SKM-1 treated with dmso at 0.1 percent for 144 hours (cell line): ENCODE measurements around the gene KLHL25.
A peak's percentile ranks its signal among the peaks of the same experiment; 100 is the strongest.

ENCODE experiments used
- DNase-seq: peaks from one replicate; lab custom pipeline; 2025; ENCODE audit not compliant: unreplicated experiment; lab: John Stamatoyannopoulos, UW

Gene KLHL25

DNA sequence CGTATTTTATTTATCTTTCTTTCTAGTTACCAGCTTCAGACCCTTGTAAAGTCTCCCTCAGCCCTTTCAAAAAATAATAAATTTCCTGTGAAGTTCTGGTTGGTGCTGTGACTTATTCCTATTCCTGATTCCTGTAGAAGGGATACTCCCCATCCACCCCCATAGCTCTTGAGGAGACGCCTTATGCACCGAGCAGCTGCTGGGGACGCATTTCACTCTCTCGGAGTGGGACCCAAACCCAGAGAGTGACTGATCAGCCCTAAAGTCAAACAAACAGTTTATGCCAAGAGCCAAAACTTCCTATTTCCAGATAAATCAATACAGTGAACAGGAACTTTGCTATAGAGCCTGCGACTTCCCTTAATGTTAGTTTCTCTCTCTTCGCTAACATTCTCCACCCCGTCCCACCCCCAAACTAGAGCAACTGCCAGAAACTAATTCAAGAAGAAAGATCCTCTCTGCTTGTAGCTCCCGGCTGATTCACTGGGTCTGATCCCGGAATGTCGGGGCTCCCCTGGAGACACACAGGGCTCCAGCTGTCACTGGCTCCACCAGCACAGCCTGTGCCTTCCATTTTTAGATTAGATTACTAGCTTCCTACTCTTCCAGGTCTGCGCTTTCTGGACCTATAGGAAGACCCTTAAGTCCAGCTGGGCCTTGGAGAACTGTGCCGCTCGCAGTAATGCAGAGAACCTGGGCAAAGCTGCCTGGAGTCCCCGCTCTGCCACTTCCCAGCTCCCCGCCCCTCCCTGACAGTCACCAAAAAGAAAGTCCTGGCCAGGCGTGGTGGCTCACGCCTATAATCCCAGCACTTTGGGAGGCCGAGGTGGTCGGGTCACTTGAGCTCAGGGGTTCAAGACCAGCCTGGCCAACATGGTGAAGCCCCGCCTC, 45.2 kb downstream of the KLHL25 start:
- no peak for DNase-seq

DNA sequence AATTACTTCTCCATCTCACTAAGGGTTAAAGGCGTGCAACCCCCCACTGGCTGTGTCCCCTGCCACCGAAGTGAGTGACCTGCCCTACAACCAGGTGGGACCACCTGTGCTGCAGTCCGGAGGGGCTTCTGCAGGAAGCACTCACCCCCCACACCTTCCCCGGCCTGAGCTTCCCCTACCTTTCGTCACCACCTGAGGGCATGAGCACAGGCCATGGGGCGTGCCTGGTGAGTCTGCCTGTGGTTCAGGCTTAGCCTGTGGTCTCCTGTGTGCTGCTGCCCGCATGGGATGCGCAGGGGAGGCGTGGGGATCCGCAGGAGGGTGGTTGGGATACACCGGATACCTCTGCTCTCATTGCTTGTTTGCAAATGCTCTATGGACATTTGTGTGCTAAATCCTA, 46.0 kb downstream of the KLHL25 start:
- no peak for DNase-seq

DNA sequence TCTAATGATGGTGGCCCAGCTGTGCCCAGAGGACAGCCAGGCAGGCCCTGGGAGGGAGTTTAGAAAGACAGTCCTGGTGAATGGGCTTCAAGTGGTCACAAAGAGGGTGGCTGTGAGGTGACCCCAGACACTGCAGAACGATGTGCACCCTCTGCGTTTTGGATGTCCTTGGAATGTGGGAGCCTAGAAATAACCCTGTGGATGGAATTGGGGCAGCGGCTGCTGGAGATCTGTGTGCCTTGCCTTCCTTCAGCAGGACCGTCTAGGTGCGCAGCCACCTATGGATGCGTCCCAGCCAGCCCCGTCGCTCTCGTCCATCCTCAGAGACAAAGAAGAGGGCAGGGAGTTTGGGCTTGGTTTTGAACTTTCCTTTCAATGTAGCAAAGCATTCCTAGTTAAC, 46.5 kb downstream of the KLHL25 start:
- DNase-seq: no peak

DNA sequence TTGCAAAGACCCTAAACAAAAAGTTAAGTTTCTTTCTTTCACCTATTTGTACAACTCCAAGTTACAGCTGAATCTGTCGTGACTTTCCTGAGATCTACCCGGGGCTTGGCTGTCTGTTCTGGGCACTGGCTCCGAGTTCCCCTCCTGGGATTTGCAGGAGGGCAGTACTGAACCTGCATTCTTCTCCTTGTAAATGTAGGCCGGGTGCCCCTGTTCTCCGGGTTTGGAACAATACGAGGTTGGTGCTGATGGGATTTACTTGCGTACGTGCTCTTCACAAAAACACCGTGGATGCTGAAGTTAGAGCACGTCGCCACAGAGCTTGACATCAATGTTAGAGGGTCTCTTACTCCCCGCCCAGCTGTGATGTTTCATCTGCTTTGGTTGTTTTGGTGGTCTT, 48.1 kb downstream of the KLHL25 start:
- DNase-seq: no peak

DNA sequence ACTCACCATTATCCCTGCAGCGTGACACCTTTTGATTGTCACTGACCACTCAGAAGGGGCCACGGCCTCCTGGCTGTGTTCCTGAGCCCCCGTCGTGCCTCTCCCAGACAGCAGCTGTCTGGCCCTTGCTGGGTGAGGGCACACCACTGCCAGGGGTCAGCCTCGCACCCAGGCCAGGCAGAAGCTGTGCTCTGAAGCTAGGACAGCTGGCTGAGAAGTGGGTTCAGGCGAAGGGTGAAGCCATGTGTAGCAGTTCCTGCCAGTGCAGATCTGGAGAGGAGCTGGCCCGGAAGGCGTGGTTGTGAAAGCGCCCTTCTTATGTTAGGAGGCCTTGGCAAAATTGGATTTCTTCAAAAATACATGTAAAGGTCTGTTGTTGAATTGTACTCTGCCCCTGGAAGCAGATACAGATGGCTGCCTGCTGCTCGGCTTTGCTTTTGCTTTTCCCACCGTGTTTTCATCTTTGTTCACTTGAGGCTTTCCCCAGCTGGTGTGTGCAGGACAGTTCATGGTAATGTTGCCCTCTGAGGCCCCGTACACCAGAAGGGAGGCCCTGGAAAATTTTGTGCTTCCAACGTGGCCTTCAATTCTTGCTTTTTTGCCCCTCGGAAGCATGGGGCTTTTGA, 49.1 kb downstream of the KLHL25 start:
- DNase-seq: no peak

DNA sequence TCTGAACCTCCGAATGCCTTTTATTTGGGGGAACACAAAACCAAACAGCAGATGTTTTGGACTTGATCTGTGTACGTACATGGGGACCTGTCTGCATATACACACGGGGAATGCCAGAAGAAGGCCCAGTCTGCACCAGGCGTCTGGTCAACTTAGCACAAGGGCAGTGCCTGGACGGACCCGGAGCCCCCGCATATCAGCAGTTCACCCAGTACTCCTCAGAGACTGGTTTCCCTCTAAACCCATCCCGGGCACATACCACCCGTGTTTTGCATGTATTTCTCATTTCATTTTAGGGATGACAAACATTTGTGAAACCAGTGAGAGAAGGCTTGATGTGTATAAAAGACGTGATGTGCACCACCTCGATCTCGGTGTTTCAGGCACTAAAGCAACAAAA, 49.7 kb downstream of the KLHL25 start:
- DNase-seq: no peak

DNA sequence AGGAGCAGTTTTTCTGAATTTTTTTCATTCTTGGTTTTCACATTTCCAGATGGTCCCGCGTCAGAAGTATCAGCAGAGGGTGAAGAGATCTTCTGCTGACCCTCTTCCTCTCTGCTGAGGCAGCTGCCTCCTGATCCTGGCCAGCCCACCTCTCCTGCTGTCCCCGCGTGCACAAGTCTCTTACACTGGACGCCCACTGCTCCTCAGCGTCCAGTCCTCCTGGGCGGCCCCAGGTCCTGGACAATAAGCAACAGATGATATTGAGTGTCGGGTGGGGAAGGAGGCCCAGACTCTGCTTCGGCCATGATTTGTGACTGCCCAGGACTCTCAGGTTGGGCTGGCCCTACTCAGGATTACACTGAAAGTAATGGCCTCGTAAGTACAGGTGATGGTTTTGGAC, 50.1 kb downstream of the KLHL25 start:
- no peak for DNase-seq

DNA sequence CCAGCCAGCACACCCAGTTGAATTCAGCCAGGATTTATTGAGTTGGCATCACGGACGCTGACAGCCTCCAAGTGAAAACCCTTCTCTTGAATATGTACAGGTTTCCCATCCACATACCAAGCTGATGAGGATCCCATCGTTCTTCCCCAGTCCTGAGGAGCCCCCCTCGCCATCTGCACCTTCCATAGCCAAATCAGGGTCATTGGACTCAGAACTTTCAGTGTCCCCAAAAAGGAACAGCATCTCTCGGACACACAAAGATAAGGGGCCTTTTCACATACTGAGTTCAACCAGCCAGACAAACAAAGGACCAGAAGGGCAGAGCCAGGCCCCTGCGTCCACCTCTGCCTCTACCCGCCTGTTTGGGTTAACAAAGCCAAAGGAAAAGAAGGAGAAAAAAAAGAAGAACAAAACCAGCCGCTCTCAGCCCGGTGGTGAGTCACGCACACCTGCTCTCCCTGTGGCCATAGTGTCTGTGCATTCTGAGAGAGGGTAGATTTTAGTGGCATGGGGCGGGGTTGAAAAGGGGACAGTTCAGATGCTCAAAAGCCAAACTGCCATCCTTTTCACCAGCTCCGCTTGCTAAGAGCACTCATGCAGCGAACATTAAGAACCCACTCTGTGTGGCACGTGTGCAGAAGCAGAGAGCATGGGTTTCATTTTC, 51.2 kb downstream of the KLHL25 start:
- no peak for DNase-seq

DNA sequence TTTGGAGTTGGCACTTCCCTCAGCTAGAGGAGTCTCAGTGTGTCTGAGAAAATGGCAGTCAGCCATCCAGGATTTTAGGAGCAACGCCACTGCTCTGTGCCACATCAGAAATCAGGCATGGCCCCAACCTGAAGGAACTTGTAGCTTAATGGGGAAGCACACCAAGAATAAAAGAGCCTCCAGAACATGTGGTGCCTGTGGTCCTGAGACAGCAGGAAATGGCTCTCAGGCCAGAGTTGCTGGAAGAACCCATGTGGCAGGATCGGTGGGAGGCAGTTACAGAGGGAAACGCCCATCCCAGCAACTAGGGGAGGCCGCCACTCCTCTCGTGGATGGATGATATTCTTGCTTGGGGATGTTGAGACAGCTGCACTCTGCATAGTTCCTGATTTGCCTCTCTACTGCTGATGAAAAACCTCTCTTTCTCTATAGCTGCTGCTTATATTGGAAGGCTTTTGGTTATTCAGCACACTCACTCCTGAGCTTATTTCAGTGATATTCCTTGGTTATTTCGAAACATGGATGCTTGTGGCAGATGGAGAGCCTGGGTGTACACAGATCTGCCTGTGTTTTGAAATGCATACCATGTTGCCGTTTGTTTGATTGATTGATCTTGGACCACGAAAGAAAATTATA, 52.4 kb downstream of the KLHL25 start:
- DNase-seq: no peak

DNA sequence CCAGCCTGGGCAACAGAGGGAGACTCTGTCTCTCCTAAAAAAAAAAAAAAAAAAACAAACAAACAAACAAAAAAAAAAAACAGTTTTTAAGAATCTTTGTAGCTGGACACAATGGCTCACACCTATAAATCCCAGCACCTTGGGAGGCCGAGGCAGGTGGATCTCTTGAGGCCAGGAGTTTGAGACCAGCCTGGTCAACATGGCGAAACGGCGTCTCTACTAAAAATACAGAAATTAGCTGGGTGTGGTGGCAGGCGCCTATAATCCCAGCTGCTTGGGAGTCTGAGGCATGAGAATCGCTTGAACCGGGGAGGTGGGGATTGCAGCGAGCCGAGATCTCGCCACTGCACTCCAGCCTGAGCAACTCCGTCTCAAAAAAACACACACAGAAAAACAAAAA, 53.1 kb downstream of the KLHL25 start:
- DNase-seq: no peak

DNA sequence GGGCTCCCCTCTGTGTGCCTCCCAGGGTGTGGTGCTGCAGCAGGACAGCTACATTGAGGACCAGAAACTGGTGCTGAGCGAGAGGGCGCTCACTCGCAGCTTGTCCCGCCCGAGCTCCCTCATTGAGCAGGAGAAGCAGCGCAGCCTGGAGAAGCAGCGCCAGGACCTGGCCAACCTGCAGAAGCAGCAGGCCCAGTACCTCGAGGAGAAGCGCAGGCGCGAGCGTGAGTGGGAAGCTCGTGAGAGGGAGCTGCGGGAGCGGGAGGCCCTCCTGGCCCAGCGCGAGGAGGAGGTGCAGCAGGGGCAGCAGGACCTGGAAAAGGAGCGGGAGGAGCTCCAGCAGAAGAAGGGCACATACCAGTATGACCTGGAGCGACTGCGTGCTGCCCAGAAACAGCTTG, 53.7 kb downstream of the KLHL25 start:
- DNase-seq: no peak

DNA sequence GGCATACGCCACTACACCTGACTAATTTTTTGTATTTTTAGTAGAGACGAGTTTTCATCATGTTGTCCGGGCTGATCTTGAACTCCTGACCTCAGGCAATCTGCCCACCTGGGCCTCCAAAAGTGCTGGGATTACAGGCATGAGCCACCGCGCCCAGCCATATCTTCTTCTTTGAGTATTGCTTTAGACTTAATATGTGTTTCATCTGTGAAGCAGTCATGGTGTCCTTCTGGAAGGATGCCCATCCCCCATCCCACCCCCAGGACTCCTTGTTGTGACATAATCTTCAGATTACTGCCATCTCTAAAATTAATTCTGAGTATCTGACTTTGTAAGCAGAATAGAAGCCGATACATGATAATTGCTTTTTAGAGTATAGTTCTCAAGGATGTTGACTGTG, 57.7 kb downstream of the KLHL25 start:
- DNase-seq: no peak

DNA sequence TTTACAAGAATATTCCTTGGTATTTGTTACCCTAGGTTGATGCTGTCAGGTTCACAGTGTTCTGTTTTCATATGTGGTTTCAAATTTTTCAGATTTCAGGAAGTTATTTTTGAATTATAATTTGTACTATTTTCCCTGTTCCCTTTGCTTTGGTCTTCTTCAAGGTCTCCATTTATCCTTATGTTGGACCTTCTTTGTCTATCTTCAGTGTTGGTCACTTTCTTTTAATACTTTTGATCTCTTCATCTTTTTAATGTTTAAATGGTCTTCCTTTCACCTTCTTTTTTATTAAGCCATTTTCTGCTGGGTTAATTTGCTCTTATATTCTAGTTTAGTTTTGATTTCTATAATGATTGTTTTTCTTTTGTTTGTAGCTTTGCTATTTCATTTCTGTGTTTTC, 61.3 kb downstream of the KLHL25 start:
- DNase-seq: no peak

DNA sequence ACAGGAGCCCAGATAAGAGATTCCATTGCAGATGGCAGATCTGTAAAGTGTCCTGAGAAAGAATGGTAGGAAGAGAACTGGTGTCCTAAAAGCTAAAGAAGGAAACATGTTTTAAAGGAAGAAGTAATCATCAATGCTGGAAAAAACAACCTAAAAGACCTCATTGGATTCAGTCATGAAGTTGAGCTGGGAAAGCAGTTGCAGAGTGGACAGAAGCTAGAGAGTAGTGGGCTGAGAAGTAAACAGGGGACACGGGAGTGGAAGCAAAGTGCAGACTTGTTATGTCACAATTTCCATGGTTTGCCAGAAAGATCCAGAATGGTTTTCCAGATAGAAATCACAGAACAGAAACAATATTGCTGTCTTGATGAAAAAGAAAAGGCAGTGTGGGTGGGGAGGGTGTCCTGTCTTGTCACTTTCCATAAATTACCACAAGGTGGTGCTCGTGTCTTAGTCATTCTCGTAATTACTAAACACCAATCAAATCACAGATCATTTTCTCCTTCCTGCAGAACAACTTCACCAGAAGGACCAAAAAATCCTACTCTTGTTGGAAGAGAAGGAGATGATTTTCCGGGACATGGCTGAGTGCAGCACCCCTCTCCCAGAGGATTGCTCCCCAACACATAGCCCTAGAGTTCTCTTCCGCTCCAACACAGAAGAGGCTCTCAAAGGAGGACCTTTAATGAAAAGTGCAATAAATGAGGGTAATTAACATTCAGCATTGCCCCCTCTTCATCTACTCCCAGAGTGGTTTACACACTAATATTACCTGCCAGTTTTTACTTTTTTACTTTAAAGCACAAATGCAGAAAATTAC, 64.5 kb downstream of the KLHL25 start:
- peak; percentile 68 for DNase-seq

DNA sequence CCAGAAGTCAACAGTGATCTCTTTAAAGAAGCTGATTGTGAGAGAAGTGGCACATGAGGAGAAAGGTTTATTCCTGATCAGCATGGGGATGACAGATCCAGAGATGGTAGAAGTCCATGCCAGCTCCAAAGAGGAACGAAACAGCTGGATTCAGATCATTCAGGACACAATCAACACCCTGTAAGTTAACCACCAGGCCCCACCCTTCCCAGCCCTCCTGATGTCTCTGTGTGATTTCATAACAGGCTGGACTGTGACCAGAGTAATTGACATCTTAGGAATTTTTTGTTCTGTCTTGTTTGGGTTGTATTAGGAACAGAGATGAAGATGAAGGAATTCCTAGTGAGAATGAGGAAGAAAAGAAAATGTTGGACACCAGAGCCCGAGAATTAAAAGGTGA, 67.7 kb downstream of the KLHL25 start:
- no peak for DNase-seq

DNA sequence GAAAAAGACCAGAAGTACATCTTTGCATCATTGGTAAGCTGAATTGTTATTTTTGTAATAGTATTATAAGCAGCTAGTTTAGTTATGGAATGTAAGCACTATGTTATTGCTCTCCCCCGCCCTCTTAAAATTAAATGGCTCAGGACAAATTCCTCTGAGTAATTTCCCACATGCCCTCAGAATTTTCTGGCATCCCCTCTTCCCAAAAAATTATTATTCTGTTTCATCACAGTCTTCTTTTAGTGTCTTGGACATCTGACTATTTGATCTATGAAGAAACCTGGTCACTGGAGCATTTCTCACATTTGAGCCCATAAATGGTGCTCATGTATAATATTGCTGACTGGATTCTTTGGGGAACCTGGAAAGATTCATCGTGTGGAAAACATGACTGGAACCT, 68.3 kb downstream of the KLHL25 start:
- DNase-seq: no peak

DNA sequence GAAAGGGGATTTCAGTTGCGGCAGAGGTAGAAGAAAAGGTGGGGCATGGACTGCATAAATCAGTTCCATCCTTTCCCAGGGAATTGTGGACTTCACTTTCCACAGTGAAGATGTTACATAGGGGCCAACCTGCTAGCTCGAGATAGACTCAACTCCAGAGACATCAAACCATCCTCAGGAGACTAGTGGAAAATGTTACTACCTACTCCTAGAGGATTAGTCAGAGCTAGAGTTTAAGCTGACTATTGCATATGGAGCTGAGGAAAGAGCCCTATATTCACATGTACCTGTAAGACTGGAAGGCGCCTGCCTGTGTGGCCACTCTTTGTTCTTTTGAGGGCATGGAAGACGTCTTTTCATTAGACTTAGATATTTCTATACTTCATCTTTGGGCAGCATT, 69.2 kb downstream of the KLHL25 start:
- no peak for DNase-seq

DNA sequence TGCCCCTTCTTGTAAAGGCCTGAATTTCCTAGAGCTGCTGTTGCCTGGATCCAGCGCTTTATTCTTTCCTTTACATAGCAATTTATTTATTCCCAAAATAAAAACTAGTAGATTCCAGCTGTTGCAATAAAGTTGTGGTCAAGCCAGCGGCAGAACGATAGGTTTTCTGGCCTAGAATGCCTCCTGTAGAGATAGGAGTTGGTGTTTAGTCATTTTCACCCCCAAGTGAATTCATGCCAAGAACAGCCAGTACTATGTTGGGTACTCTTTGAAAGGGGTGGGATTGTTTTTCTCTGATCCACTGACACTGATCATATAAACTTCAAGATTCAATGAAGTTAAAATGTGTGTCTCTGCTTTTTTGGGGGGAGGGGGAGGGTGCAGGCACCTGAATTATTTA, 69.7 kb downstream of the KLHL25 start:
- DNase-seq: no peak

DNA sequence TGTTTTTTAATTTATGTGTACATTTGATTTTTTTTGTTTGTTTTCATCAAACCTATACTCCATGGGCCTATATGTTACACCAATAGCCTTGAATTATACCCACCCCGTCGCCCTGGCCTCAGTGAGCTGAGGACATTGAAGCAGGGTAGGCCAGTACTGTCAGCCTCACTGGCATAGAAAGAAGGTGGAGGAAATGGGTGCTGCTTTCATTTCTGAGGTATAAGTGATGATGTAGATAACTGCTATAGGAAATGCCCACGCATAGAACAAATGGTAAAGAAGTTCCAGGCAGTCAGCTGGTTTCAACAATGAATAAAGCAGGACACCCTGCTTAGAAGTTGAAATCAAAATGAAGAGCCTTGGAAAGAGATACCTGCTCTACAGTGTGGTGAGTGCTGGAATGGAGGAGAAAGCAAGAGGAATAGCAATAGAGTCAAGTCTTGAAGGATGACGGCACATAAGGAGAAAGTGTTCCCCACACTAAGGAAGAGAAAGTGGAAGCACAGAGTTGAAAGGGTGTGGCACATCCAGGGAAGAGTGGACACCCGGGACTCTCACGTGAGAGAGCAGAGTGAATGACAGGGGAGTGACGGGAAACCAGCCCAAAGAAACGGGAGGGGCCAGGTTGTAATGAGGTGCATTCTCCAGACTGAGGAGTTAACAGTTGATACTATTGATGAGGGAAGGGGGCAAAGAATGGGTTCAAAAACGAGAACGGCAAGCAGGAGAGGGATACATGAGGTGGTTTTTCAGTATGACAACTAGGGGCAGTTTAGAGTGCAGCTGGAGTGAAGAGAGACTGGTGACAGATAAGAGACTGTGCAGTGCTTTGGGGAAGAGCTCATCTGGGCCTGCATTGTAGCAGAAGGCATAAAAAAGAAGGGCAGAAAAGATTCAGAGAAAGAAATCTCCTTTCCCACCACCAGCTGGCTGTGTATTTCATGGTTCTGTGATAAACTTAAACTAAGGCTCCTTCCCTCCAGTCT, 70.5 kb downstream of the KLHL25 start:
- DNase-seq: no peak
